ENCODE results near the gene SLC30A10.
"Not testable (repeated sequence)": the region's sequence is repeated elsewhere in the genome, so short reads cannot be mapped to it uniquely, and the experiment has no call there.

The SLC30A10 gene

GRCh38 chr1:219891846-219892245, 36.5 kb downstream of the SLC30A10 start:
- not testable (repeated sequence) for DNase-seq

GRCh38 chr1:219888667-219889066, 39.7 kb downstream of the SLC30A10 start:
- DNase-seq = not testable (repeated sequence)

- no peak for DNase-seq
These were observed 42.7 kb downstream of the SLC30A10 start for GRCh38 chr1:219885680-219886079.

- no peak for DNase-seq
These were observed 44.7 kb downstream of the SLC30A10 start for GRCh38 chr1:219883400-219884332.

GRCh38 chr1:219882755-219883154, 45.6 kb downstream of the SLC30A10 start:
- no peak for DNase-seq

GRCh38 chr1:219882096-219882495, 46.3 kb downstream of the SLC30A10 start:
- DNase-seq = peak in 2 of 14 donors; percentile 1 to 5

- DNase-seq = no peak
These were observed 47.4 kb downstream of the SLC30A10 start for GRCh38 chr1:219880765-219881457.

GRCh38 chr1:219876798-219877209, 51.6 kb downstream of the SLC30A10 start:
- DNase-seq = no peak

- DNase-seq = no peak
These were observed 52.5 kb downstream of the SLC30A10 start for GRCh38 chr1:219875860-219876259.

GRCh38 chr1:219872538-219872937, 55.8 kb downstream of the SLC30A10 start:
- DNase-seq = not testable (repeated sequence)

GRCh38 chr1:219871427-219872057, 56.8 kb downstream of the SLC30A10 start:
- no peak for DNase-seq

GRCh38 chr1:219868615-219869014, 59.7 kb downstream of the SLC30A10 start:
- not testable (repeated sequence) for DNase-seq

Measured in C1 segment of cervical spinal cord (tissue), 14 donors.